Endothelial cell of umbilical vein (primary cell): Measurements from ENCODE around the gene TEP1. TPM values are rescaled to one million over a fixed set of nuclear protein-coding genes. Genes with fewer than 3 reads are reported as not detected.
A peak's percentile ranks its signal among the peaks of the same experiment; 100 is the strongest.

Experiments used
- BruUV-seq: library from RNA; stranded (reverse); fragments of 400-500 nt; replicated peaks from 2 replicates; lab custom pipeline; 2021; lab: Mats Ljungman, UMichigan
- CTCF ChIA-PET: fragments of 300-600, 350-600 bp; sonication (Branson Sonifier 250); formaldehyde crosslinking; loops from one replicate; lab custom pipeline; 2021; ENCODE audit warnings: antibody characterized with exemption, inconsistent platforms; lab: Charles Lee
- POLR2A ChIA-PET: fragments of 300-600, 350-600 bp; sonication (Branson Sonifier 250); formaldehyde crosslinking; loops from one replicate; lab custom pipeline; 2021; ENCODE audit warnings: antibody characterized with exemption, inconsistent platforms; lab: Charles Lee
- DNase-seq: peaks from one replicate; pipeline ENCODE4 v3.0.0-alpha.2; 2011; ENCODE audit warnings: low read depth, low spot score
- FAIRE-seq: peaks from 2 replicates; lab custom pipeline; 2011; peaks lifted over from hg19 to GRCh38; lab: Jason Lieb, UNC
- H2AFZ ChIP-seq: 2 replicates; pipeline ENCODE4 v1.6.0; 2012; ENCODE audit warnings: low read depth, low read length, control low read depth, inconsistent platforms
- H3K27ac ChIP-seq: 2 replicates; pipeline ENCODE4 v1.5.1; 2011; ENCODE audit warnings: low read depth, mild to moderate bottlenecking, control low read depth, low read length, moderate library complexity; ENCODE audit not compliant: insufficient read depth
- H3K27me3 ChIP-seq, 2 experiments: 2 replicates each; pipeline versions ENCODE4 v1.6.0 to v1.6.1; 2011; ENCODE audit warnings: low read length in 2 of 2, mixed read lengths in 1 of 2; ENCODE audit not compliant: control insufficient read depth in 2 of 2, insufficient read depth in 2 of 2
- H3K36me3 ChIP-seq, 2 experiments: 2 replicates in 1 of 2; 3 replicates in 1 of 2; pipeline ENCODE4 v1.5.1; 2011; ENCODE audit warnings: low read length in 2 of 2, mild to moderate bottlenecking in 1 of 2, moderate library complexity in 1 of 2; ENCODE audit not compliant: control insufficient read depth in 2 of 2, insufficient read depth in 2 of 2; ENCODE audit errors: extremely low read depth in 1 of 2
- H3K4me1 ChIP-seq: 3 replicates; pipeline ENCODE4 v1.5.1; 2011; ENCODE audit warnings: mild to moderate bottlenecking, low read length; ENCODE audit not compliant: control insufficient read depth, insufficient read depth; ENCODE audit errors: extremely low read depth
- H3K4me2 ChIP-seq: 2 replicates; pipeline ENCODE4 v1.6.1; 2011; ENCODE audit warnings: low read length, control low read depth, mixed read lengths; ENCODE audit not compliant: insufficient read depth
- H3K4me3 ChIP-seq, 3 experiments: fragments of 200-600 bp in 1 of 3; sonication (generic), shearing (Covaris generic) in 1 of 3; replicated peaks in 1 of 3; 2 replicates each; pipeline ENCODE4 v1.5.1; 2011 to 2016; ENCODE audit warnings: control low read depth in 3 of 3, low read length in 3 of 3, mild to moderate bottlenecking in 2 of 3, inconsistent platforms in 1 of 3, low read depth in 1 of 3, moderate library complexity in 1 of 3; ENCODE audit not compliant: insufficient read depth in 1 of 3
- H3K79me2 ChIP-seq: 2 replicates; pipeline ENCODE4 v1.6.0; 2012; ENCODE audit warnings: low read length, inconsistent platforms; ENCODE audit not compliant: control insufficient read depth, insufficient read depth
- H3K9ac ChIP-seq: replicated peaks from 2 replicates; pipeline ENCODE3; 2011; ENCODE audit warnings: low read length, control low read depth; ENCODE audit not compliant: insufficient read depth; ENCODE audit errors: extremely low read depth
- H3K9me1 ChIP-seq: replicated peaks from 3 replicates; pipeline ENCODE4 v1.6.0; 2011; ENCODE audit warnings: mild to moderate bottlenecking, low read length; ENCODE audit not compliant: control insufficient read depth, insufficient read depth; ENCODE audit errors: extremely low read depth
- H3K9me3 ChIP-seq: replicated peaks from 2 replicates; pipeline ENCODE4 v1.5.1; 2012; ENCODE audit warnings: low read length, inconsistent platforms; ENCODE audit not compliant: control insufficient read depth, insufficient read depth
- H4K20me1 ChIP-seq: replicated peaks from 2 replicates; pipeline ENCODE3; 2011; ENCODE audit warnings: mild to moderate bottlenecking, low read length; ENCODE audit not compliant: control insufficient read depth, insufficient read depth; ENCODE audit errors: extremely low read depth
- EZH2 ChIP-seq: IDR thresholded peaks from 2 replicates; pipeline ENCODE4 v1.6.1; 2012; ENCODE audit warnings: borderline replicate concordance, low read depth, mild to moderate bottlenecking, moderate library complexity, low read length, inconsistent platforms; ENCODE audit not compliant: severe bottlenecking
- FOS ChIP-seq: IDR thresholded peaks from 2 replicates; pipeline ENCODE4 v1.6.1; 2011; ENCODE audit warnings: mild to moderate bottlenecking, low read length, moderate library complexity, borderline replicate concordance; ENCODE audit not compliant: insufficient read depth
- GATA2 ChIP-seq: IDR thresholded peaks from 2 replicates; pipeline ENCODE4 v1.7.0; 2011; ENCODE audit warnings: low read depth, mild to moderate bottlenecking, moderate library complexity, mixed read lengths, low read length; ENCODE audit not compliant: insufficient read length, insufficient read depth
- MYC ChIP-seq: IDR thresholded peaks from one replicate; pipeline ENCODE4 v1.6.1; 2011; ENCODE audit warnings: mild to moderate bottlenecking, low read depth, low read length
- POLR2A ChIP-seq: IDR thresholded peaks from 2 replicates; pipeline ENCODE4 v1.6.1; 2012; ENCODE audit warnings: low read depth, mild to moderate bottlenecking, control low read depth, low read length
- POLR2AphosphoS5 ChIP-seq: IDR thresholded peaks from 2 replicates; pipeline ENCODE4 v1.6.1; 2012; ENCODE audit warnings: low read depth, mild to moderate bottlenecking, control low read depth, low read length, moderate library complexity; ENCODE audit not compliant: insufficient read depth
- dilution Hi-C: fragments of 300-500 bp; cut with MboI; formaldehyde crosslinking; loops from one replicate; pipeline ENCODE4 v1.15.0; 2019; ENCODE audit warnings: low sequenced_read_pairs; ENCODE audit not compliant: extremely low pct_ligation_motif_present
- intact Hi-C: fragments of 100-400 bp; cut with micrococcal nuclease; formaldehyde crosslinking; loops from one replicate; pipeline ENCODE4 v1.10.0; 2022
- polyA plus RNA-seq, 4 experiments: library from polyadenylated mRNA; depleted of rRNA in 3 of 4; stranded (reverse) in 3 of 4; unstranded in 1 of 4; fragments of >200 nt; gene quantifications; 2 replicates each; pipeline versions ENCODE4 v1.2.1 to v1.2.3, GENCODE V29; 2011 to 2012; ENCODE audit warnings: missing spikeins in 1 of 4
- total RNA-seq: library from RNA; stranded (reverse); gene quantifications from 2 replicates; pipeline ENCODE4 v1.2.3, GENCODE V29; 2021
- TF ChIP-seq, protein P1 (sequence below), 2 donors: IDR thresholded peaks; 1 replicate in 1 of 2; 2 replicates in 1 of 2; pipeline ENCODE4 v1.5.1; 2011; ENCODE audit warnings: low read length in 2 of 2, mild to moderate bottlenecking in 2 of 2, moderate library complexity in 2 of 2, control low read depth in 1 of 2, inconsistent platforms in 1 of 2, low read depth in 1 of 2; ENCODE audit not compliant: insufficient read depth in 1 of 2; ENCODE audit errors: extremely low read depth in 1 of 2
- TF ChIP-seq, protein P2 (sequence below): IDR thresholded peaks from 2 replicates; pipeline ENCODE4 v1.6.1; 2011; ENCODE audit not compliant: insufficient read depth, insufficient read length

TEP1 gene
- total and polyA plus RNA-seq, 2 donors (not counting 3 experiments of a cell fraction or from before 2014, with no cell fraction given) = 19.6 to 44.6 TPM

DNA sequence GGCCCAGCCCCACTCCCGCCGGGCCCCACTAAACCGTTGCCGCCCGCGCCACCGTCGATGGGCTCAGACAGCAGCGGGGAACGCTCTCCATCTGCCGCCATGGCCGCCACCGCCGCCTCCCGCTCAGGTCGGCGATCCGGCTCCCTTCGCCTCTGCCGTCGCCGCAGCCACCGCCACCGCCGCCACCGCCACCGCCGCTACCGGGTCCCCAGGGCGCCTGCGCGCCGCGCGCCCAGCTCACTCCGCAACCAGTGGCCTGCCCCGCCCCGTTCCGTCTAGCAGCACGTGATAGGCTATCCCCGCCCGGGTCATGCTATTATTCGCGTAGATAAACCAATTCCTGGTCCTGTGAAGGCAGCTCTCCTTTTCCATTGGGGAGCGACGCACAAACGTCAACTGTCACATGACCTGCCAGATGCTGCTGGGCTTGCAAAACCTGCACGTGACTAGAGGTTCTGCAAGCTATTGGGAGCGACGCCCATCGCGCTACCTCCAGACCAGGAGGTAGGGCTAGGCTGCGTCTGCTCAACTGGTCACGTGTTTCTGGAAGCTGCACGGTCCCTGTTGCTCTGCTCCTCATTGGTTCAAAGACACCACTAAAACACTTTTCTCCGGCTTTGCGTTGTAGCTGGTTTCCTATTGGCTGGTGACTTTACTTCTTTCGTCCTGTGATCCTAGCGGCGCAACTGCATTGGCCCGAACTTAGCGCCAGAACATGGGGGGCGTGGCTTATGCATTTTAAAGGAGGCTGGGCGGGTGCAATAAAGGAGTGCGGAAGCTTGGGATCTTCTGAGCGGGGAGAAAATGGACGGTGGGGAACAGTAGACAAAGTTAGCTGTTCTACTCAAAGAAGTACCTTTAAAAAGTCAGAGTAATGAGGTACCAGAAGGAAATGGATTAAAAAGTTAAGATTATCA is 48.2 kb upstream of the TEP1 start, which contains the start of gene PIP4P1:
TSS of gene PIP4P1 (minus strand) at position 210 of the 917 bp plus-strand sequence. CDS start at position 101, 109 bp downstream.
- no TSS peak for BruUV-seq
- H3K36me3 ChIP-seq = peaks cover 11 to 18% of the 10 kb centered on the region in 2 experiments
- TF ChIP-seq, protein P1, sequence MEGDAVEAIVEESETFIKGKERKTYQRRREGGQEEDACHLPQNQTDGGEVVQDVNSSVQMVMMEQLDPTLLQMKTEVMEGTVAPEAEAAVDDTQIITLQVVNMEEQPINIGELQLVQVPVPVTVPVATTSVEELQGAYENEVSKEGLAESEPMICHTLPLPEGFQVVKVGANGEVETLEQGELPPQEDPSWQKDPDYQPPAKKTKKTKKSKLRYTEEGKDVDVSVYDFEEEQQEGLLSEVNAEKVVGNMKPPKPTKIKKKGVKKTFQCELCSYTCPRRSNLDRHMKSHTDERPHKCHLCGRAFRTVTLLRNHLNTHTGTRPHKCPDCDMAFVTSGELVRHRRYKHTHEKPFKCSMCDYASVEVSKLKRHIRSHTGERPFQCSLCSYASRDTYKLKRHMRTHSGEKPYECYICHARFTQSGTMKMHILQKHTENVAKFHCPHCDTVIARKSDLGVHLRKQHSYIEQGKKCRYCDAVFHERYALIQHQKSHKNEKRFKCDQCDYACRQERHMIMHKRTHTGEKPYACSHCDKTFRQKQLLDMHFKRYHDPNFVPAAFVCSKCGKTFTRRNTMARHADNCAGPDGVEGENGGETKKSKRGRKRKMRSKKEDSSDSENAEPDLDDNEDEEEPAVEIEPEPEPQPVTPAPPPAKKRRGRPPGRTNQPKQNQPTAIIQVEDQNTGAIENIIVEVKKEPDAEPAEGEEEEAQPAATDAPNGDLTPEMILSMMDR (IDR thresholded peaks at IDR 0.05; ENCODE audit: extremely low read depth in 1 of 2, insufficient read depth in 1 of 2, low read depth in 1 of 2, low read length in 2 of 2) = no peak
- TF ChIP-seq, protein P2, sequence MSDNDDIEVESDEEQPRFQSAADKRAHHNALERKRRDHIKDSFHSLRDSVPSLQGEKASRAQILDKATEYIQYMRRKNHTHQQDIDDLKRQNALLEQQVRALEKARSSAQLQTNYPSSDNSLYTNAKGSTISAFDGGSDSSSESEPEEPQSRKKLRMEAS = peak; percentile 100
- peak; percentile 35 for TF ChIP-seq POLR2A
- peak; percentile 88 for TF ChIP-seq EZH2
- TF ChIP-seq POLR2AphosphoS5 = peak; percentile 54
- peak; percentile 55 for TF ChIP-seq MYC
- TF ChIP-seq GATA2 = no peak
- TF ChIP-seq FOS = no peak
- H3K4me2 ChIP-seq = peak within 1 kb of the TSS; percentile 84
- ChIA-PET POLR2A (interaction anchor here (0.6 to 2.4 kb wide), 5 partner anchors 9 to 119 kb away, joined by 3 to 36 read pairs (median 4); partner anchors contain the start of genes PARP2, PNP and TEP1), CTCF (interaction anchor here (0.8 to 1.5 kb wide), 9 partner anchors 11 to 145 kb away, joined by 3 to 16 read pairs (median 3); partner anchors contain the start of gene PARP2)
- H3K9ac ChIP-seq = peak within 1 kb of the TSS; percentile 76
- peaks cover 20% of the 10 kb centered on the region for H3K79me2 ChIP-seq
- H3K4me3 ChIP-seq = peak within 1 kb of the TSS; percentile 43 to 78 (median 66)
- no peaks in the 10 kb centered on the region for H3K9me1 ChIP-seq
- peaks cover 18% of the 10 kb centered on the region for H3K4me1 ChIP-seq
- FAIRE-seq (peak; percentile 100), DNase-seq (peak; percentile 100)
- no peaks in the 10 kb centered on the region for H3K9me3 ChIP-seq
- H3K27ac ChIP-seq = peak within 1 kb of the TSS; percentile 35
- no peaks in the 10 kb centered on the region for H4K20me1 ChIP-seq
- intact Hi-C loops (loop anchor here (1.0 kb wide), 3 partner anchors 8 to 223 kb away; partner anchors contain the start of genes PNP and RNASE4), dilution Hi-C loops (no loop called here)
- H3K27me3 ChIP-seq = peaks cover 2 to 9% of the 10 kb centered on the region in 2 experiments
- peak within 1 kb of the TSS; percentile 74 for H2AFZ ChIP-seq
